PC-3 (cell line): ENCODE results near the gene SMAD3.

Source experiments
- EZH2phosphoT487 ChIP-seq: fragments of 300-600 bp; sonication (generic); IDR thresholded peaks from 2 replicates; pipeline ENCODE4 v1.6.1; 2018; ENCODE audit warnings: mild to moderate bottlenecking, antibody characterized with exemption, low read length, borderline replicate concordance
- TF ChIP-seq, protein P1 (sequence below): fragments of 300-600 bp; sonication (generic); conservative IDR thresholded peaks from 2 replicates; pipeline ENCODE4 v1.5.1; 2017; ENCODE audit warnings: antibody characterized with exemption, low read depth, mild to moderate bottlenecking, low read length

- TF ChIP-seq, protein P1, sequence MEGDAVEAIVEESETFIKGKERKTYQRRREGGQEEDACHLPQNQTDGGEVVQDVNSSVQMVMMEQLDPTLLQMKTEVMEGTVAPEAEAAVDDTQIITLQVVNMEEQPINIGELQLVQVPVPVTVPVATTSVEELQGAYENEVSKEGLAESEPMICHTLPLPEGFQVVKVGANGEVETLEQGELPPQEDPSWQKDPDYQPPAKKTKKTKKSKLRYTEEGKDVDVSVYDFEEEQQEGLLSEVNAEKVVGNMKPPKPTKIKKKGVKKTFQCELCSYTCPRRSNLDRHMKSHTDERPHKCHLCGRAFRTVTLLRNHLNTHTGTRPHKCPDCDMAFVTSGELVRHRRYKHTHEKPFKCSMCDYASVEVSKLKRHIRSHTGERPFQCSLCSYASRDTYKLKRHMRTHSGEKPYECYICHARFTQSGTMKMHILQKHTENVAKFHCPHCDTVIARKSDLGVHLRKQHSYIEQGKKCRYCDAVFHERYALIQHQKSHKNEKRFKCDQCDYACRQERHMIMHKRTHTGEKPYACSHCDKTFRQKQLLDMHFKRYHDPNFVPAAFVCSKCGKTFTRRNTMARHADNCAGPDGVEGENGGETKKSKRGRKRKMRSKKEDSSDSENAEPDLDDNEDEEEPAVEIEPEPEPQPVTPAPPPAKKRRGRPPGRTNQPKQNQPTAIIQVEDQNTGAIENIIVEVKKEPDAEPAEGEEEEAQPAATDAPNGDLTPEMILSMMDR, result no peak
- no peak for TF ChIP-seq EZH2phosphoT487
Observed at GRCh38 chr15:67199391-67199790, 134.0 kb downstream of the SMAD3 start.
